ENCODE measurements around the gene EVC2. TPM values are rescaled to one million over a fixed set of nuclear protein-coding genes. Genes with fewer than 3 reads are reported as not detected.

EVC2 gene
- total and polyA plus RNA-seq, 10 of the 15 experiments (the other 5 are each of a cell fraction or from before 2014, with no cell fraction given) = 0.34 to 10.4 (median 5.6) TPM

DNA sequence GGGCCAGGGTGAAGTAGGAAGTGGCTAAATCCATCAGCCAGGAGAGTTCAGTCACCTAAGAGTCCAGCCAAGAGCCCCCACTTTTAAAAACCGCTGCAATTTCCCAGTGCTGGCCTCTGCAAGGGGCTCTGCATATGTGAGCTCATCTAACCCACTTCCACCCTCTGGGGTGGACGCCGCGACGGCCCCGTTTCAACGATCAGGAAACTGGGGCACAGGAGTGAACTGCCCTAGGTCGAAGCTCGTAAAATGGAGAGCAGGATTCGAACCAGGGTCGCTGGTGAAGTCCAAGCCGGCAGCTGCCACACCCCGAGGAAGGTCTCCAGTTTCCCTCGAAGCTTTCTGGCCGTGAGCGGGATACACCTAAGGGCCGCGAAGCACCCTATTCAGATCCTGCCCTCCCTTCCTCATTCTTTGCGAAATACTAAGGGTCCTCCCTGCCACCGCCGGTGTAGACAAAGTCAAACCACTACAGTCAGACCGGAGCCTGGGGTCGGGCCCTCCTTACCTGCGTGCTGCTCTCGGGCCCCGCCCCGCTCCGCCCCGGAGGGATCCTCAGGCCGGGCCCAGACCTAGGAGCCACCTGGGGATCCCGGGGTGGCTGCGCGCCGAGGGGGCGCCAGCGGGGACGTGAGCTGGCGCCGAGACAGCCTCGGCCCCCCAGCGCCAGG lies 446 bp downstream of the EVC2 start:
- peaks cover 10% of the 10 kb centered on the region for H3K79me2 ChIP-seq (ENCODE audit: control insufficient read depth, insufficient read depth, low read length)
- peak overlapping the region; percentile 64 for H3K4me3 ChIP-seq
- FAIRE-seq = no peak
- TSS peak; percentile 57 for BruUV-seq (replicated peaks)
- WGBS (ENCODE audit: insufficient coverage, insufficient replicate concordance, low lambda C conversion rate, missing lambda C conversion rate) = 16% methylated on average over 37 of the region's 41 CpGs
- H2AFZ ChIP-seq (ENCODE audit: control insufficient read depth, low read depth, low read length) = peak overlapping the region; percentile 56
- H3K36me3 ChIP-seq (ENCODE audit: control insufficient read depth in 2 of 2, insufficient read depth in 2 of 2, low read length in 1 of 2) = no peaks in the 10 kb centered on the region
- ChIA-PET CTCF (interaction anchor here (0.7 kb wide), 1 partner anchor 309 kb away, joined by 3 read pairs; no protein-coding TSS in a partner anchor), RAD21 (ENCODE audit: unreplicated experiment) (interaction anchor here (1.2 to 3.3 kb wide), 3 partner anchors 8 to 77 kb away, joined by 3 to 11 read pairs (median 5); no protein-coding TSS in a partner anchor), POLR2A (no interaction called here), SMC1A (ENCODE audit: uncharacterized antibody, unreplicated experiment) (interaction anchor here (1.0 to 2.7 kb wide), 3 partner anchors 11 to 26 kb away, joined by 3 to 10 read pairs (median 3); no protein-coding TSS in a partner anchor)
- no peaks in the 10 kb centered on the region for H4K20me1 ChIP-seq (ENCODE audit: control insufficient read depth, insufficient read depth)
- no peak for DNase-seq (ENCODE audit: low read depth, low spot score)
- H3K9me3 ChIP-seq (replicated peaks; ENCODE audit: control insufficient read depth, insufficient read depth, low read length) = no peaks in the 10 kb centered on the region; the same call in 2 of the 3 replicates
- H3K27ac ChIP-seq (ENCODE audit: control insufficient read depth, insufficient read depth) = peak overlapping the region; percentile 46; the same call in 1 of the 2 replicates
- in situ Hi-C loops (cut with MboI) = no loop called here
- H3K9ac ChIP-seq (ENCODE audit: control insufficient read depth, insufficient read depth, low read length) = peak overlapping the region; percentile 61
- peaks cover 11% of the 10 kb centered on the region for H3K4me1 ChIP-seq (ENCODE audit: control insufficient read depth, insufficient read depth, low read length)
- peak; percentile 16 for ATAC-seq
- peak overlapping the region; percentile 40 for H3K4me2 ChIP-seq (ENCODE audit: control insufficient read depth, insufficient read depth)
- no peaks in the 10 kb centered on the region for H3K27me3 ChIP-seq (replicated peaks in 1 of 2; ENCODE audit: control insufficient read depth in 2 of 2, insufficient read depth in 2 of 2, low read length in 1 of 2)
- intact Hi-C loops (cut with micrococcal nuclease; ENCODE audit: unreplicated experiment) = no loop called here
- TF ChIP-seq, protein P1, sequence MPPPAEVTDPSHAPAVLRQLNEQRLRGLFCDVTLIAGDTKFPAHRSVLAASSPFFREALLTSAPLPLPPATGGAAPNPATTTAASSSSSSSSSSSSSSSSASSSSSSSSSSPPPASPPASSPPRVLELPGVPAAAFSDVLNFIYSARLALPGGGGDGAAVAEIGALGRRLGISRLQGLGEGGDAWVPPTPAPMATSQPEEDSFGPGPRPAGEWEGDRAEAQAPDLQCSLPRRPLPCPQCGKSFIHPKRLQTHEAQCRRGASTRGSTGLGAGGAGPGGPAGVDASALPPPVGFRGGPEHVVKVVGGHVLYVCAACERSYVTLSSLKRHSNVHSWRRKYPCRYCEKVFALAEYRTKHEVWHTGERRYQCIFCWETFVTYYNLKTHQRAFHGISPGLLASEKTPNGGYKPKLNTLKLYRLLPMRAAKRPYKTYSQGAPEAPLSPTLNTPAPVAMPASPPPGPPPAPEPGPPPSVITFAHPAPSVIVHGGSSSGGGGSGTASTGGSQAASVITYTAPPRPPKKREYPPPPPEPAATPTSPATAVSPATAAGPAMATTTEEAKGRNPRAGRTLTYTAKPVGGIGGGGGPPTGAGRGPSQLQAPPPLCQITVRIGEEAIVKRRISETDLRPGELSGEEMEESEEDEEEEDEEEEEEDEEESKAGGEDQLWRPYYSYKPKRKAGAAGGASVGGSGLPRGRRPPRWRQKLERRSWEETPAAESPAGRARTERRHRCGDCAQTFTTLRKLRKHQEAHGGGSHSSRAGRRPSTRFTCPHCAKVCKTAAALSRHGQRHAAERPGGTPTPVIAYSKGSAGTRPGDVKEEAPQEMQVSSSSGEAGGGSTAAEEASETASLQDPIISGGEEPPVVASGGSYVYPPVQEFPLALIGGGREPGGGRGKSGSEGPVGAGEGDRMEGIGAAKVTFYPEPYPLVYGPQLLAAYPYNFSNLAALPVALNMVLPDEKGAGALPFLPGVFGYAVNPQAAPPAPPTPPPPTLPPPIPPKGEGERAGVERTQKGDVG (CRISPR knock-in tag; IDR thresholded peaks at IDR 0.05) = no peak
- TF ChIP-seq CHD1 (IDR thresholded peaks at IDR 0.05; ENCODE audit: low read depth, low read length) (no peak), RUNX3 (IDR thresholded peaks at IDR 0.05; ENCODE audit: low read length) (no peak), HDGF (IDR thresholded peaks at IDR 0.05) (no peak), DPF2 (IDR thresholded peaks at IDR 0.05) (no peak), LARP7 (IDR thresholded peaks at IDR 0.05) (no peak), FOS (IDR thresholded peaks at IDR 0.05; ENCODE audit: borderline replicate concordance, extremely low read depth, insufficient read length) (no peak), SPI1 (IDR thresholded peaks at IDR 0.05; ENCODE audit: borderline replicate concordance, insufficient read depth, low read depth, low read length) (no peak), ZBED1 (IDR thresholded peaks at IDR 0.05; ENCODE audit: borderline replicate concordance) (no peak), ZNF217 (IDR thresholded peaks at IDR 0.05) (no peak), SIX5 (IDR thresholded peaks at IDR 0.05; ENCODE audit: low read depth, low read length, severe bottlenecking) (no peak)
- TF ChIP-seq, protein P2, sequence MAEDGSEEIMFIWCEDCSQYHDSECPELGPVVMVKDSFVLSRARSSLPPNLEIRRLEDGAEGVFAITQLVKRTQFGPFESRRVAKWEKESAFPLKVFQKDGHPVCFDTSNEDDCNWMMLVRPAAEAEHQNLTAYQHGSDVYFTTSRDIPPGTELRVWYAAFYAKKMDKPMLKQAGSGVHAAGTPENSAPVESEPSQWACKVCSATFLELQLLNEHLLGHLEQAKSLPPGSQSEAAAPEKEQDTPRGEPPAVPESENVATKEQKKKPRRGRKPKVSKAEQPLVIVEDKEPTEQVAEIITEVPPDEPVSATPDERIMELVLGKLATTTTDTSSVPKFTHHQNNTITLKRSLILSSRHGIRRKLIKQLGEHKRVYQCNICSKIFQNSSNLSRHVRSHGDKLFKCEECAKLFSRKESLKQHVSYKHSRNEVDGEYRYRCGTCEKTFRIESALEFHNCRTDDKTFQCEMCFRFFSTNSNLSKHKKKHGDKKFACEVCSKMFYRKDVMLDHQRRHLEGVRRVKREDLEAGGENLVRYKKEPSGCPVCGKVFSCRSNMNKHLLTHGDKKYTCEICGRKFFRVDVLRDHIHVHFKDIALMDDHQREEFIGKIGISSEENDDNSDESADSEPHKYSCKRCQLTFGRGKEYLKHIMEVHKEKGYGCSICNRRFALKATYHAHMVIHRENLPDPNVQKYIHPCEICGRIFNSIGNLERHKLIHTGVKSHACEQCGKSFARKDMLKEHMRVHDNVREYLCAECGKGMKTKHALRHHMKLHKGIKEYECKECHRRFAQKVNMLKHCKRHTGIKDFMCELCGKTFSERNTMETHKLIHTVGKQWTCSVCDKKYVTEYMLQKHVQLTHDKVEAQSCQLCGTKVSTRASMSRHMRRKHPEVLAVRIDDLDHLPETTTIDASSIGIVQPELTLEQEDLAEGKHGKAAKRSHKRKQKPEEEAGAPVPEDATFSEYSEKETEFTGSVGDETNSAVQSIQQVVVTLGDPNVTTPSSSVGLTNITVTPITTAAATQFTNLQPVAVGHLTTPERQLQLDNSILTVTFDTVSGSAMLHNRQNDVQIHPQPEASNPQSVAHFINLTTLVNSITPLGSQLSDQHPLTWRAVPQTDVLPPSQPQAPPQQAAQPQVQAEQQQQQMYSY (CRISPR knock-in tag; IDR thresholded peaks at IDR 0.05) = no peak
- TF ChIP-seq, protein P3, sequence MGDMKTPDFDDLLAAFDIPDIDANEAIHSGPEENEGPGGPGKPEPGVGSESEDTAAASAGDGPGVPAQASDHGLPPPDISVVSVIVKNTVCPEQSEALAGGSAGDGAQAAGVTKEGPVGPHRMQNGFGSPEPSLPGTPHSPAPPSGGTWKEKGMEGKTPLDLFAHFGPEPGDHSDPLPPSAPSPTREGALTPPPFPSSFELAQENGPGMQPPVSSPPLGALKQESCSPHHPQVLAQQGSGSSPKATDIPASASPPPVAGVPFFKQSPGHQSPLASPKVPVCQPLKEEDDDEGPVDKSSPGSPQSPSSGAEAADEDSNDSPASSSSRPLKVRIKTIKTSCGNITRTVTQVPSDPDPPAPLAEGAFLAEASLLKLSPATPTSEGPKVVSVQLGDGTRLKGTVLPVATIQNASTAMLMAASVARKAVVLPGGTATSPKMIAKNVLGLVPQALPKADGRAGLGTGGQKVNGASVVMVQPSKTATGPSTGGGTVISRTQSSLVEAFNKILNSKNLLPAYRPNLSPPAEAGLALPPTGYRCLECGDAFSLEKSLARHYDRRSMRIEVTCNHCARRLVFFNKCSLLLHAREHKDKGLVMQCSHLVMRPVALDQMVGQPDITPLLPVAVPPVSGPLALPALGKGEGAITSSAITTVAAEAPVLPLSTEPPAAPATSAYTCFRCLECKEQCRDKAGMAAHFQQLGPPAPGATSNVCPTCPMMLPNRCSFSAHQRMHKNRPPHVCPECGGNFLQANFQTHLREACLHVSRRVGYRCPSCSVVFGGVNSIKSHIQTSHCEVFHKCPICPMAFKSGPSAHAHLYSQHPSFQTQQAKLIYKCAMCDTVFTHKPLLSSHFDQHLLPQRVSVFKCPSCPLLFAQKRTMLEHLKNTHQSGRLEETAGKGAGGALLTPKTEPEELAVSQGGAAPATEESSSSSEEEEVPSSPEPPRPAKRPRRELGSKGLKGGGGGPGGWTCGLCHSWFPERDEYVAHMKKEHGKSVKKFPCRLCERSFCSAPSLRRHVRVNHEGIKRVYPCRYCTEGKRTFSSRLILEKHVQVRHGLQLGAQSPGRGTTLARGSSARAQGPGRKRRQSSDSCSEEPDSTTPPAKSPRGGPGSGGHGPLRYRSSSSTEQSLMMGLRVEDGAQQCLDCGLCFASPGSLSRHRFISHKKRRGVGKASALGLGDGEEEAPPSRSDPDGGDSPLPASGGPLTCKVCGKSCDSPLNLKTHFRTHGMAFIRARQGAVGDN (IDR thresholded peaks at IDR 0.05) = 0 out of 2 replicates have a peak, but pooled peaks have one; percentile 23

All from GM12878 (cell line).